Spleen (tissue), 11 donors: ENCODE data around the gene LRRC8E. TPM values are rescaled to one million over a fixed set of nuclear protein-coding genes. Genes with fewer than 3 reads are reported as not detected.

Source experiments
- DNase-seq: peaks from one replicate; pipeline ENCODE4 v3.0.0-alpha.2; 2020
- H3K27ac ChIP-seq, 8 donors: fragments of 200-600 bp; sonication (generic) in 7 of 8; 1 replicate in 4 of 8; 2 replicates in 4 of 8; pipeline versions ENCODE4 v1.5.0 to v1.8.0; 2016 to 2021; ENCODE audit warnings: inconsistent platforms in 4 of 8, mild to moderate bottlenecking in 4 of 8, moderate library complexity in 1 of 8
- H3K27me3 ChIP-seq, 7 donors: fragments of 200-600 bp; sonication (generic) in 6 of 7; replicated peaks in 1 of 7; 1 replicate in 4 of 7; 2 replicates in 3 of 7; pipeline versions ENCODE4 v1.5.0 to v1.8.0; 2016 to 2021; ENCODE audit warnings: inconsistent platforms in 3 of 7, mild to moderate bottlenecking in 1 of 7
- H3K36me3 ChIP-seq, 6 donors: fragments of 200-600 bp; sonication (generic) in 5 of 6; 1 replicate in 4 of 6; 2 replicates in 2 of 6; pipeline versions ENCODE4 v1.5.0 to v1.8.0; 2016 to 2021; ENCODE audit warnings: inconsistent platforms in 2 of 6
- H3K4me1 ChIP-seq, 6 donors: fragments of 200-600 bp; sonication (generic) in 5 of 6; 1 replicate in 3 of 6; 2 replicates in 3 of 6; pipeline versions ENCODE4 v1.5.0 to v1.8.0; 2016 to 2021; ENCODE audit warnings: inconsistent platforms in 3 of 6
- H3K4me3 ChIP-seq, 8 donors: fragments of 200-600 bp; sonication (generic) in 7 of 8; 1 replicate in 4 of 8; 2 replicates in 4 of 8; pipeline versions ENCODE4 v1.5.0 to v1.8.0; 2016 to 2021; ENCODE audit warnings: inconsistent platforms in 4 of 8, mild to moderate bottlenecking in 4 of 8, moderate library complexity in 2 of 8
- H3K9me3 ChIP-seq, 8 donors: fragments of 200-600 bp; sonication (generic) in 7 of 8; 1 replicate in 4 of 8; 2 replicates in 4 of 8; pipeline versions ENCODE4 v1.5.0 to v1.8.0; 2016 to 2021; ENCODE audit warnings: inconsistent platforms in 4 of 8
- CTCF ChIP-seq, 11 experiments: fragments of 200-600 bp in 7 of 11; fragments of 450-650 bp in 4 of 11; sonication (generic) in 4 of 11; IDR thresholded peaks in 8 of 11; conservative IDR thresholded peaks in 3 of 11; 1 replicate in 7 of 11; 2 replicates in 4 of 11; pipeline versions ENCODE4 v1.4.0 to v1.8.0; 2016 to 2021; ENCODE audit warnings: antibody characterized with exemption in 11 of 11, inconsistent platforms in 4 of 11, mild to moderate bottlenecking in 1 of 11
- POLR2A ChIP-seq, 3 donors: fragments of 450-650 bp; IDR thresholded peaks; one replicate each; pipeline ENCODE4 v1.5.1; 2017; ENCODE audit warnings: antibody characterized with exemption in 3 of 3, mild to moderate bottlenecking in 1 of 3
- POLR2AphosphoS5 ChIP-seq, 3 donors: sonication (generic); formaldehyde crosslinking; IDR thresholded peaks; one replicate each; pipeline ENCODE4 v1.5.1; 2017; ENCODE audit warnings: antibody characterized with exemption in 3 of 3
- WGBS, 5 donors: extraction: QIAGEN DNeasy Blood & Tissue Kit in 3 of 5; methylation state at CpG; one replicate each; pipeline versions ENCODE4 v1.1.5 to v1.1.7; 2013 to 2018; 5-methylcytosine and 5-hydroxymethylcytosine counted together
- intact Hi-C: fragments of 100-400 bp; cut with DNase I; formaldehyde crosslinking; loops from one replicate; pipeline ENCODE4 v1.15.0; 2023; ENCODE audit warnings: low total_unique reads
- polyA plus RNA-seq, 3 donors: library from polyadenylated mRNA; stranded (reverse); fragments of 200-250 nt; gene quantifications; one replicate each; pipeline ENCODE4 v1.2.1, GENCODE V29; 2013
- total RNA-seq, 7 donors: library from RNA; depleted of rRNA in 3 of 7; stranded (reverse); fragments of >200 nt in 3 of 7; fragmentation: NEBNext Ultra II Directional in 4 of 7; extraction: Animal tissue kit (Norgen Biotek cat#: 25700) in 4 of 7; gene quantifications; one replicate each; pipeline versions ENCODE4 v1.1.0 to v1.2.1, GENCODE V29; 2016 to 2021
- donor health status: healthy with polysubstance abuse.
- donor health status: DM: no; HTN: no; CAD: no; lungs with moderate emphysema.
- donor health status: DM: no; HTN: no; CAD: no.
- donor health status: Bipolar disorder and iron deficiency.
- donor health status: healthy.
- donor health status: DM: no; HTN: no; CAD: no.
- donor health status: DM: yes; HTN: yes; CAD: no.

Gene LRRC8E
- total and polyA plus RNA-seq, 10 donors = 0.08 to 0.37 TPM; not detected in 8

- H3K9me3 ChIP-seq = no peaks in the 10 kb centered on the region
- TF ChIP-seq CTCF (IDR thresholded peaks at IDR 0.05 in 8 of 11, conservative IDR thresholded peaks at IDR 0.05 in 3 of 11) (no peak), POLR2A (IDR thresholded peaks at IDR 0.05) (no peak), POLR2AphosphoS5 (IDR thresholded peaks at IDR 0.05) (peak in 1 of 3 donors; percentile 14)
- DNase-seq = no peak
- intact Hi-C loops = no loop called here
- H3K36me3 ChIP-seq = peaks cover 0 to 83% (median 45%) of the 10 kb centered on the region in 6 donors
- WGBS, 5 donors = 71 to 88% (median 79%) methylated on average over 14 of the region's 14 CpGs
- H3K4me3 ChIP-seq = no peak overlapping the region
- no peak overlapping the region for H3K27ac ChIP-seq
- H3K27me3 ChIP-seq = no peaks in the 10 kb centered on the region
- H3K4me1 ChIP-seq = peaks cover 10 to 76% (median 47%) of the 10 kb centered on the region in 6 donors
These were observed 19.9 kb downstream of the LRRC8E start for GRCh38 chr19:7908078-7908699.

GRCh38 chr19:7908742-7909461, 20.6 kb downstream of the LRRC8E start:
- H3K27me3 ChIP-seq = peaks cover 0 to 1% (median 0%) of the 10 kb centered on the region in 7 donors
- H3K36me3 ChIP-seq = peaks cover 0 to 90% (median 45%) of the 10 kb centered on the region in 6 donors
- intact Hi-C loops = no loop called here
- peaks cover 10 to 75% (median 46%) of the 10 kb centered on the region in 6 donors for H3K4me1 ChIP-seq
- DNase-seq = peak; percentile 76
- TF ChIP-seq POLR2AphosphoS5 (IDR thresholded peaks at IDR 0.05) (peak in 1 of 3 donors; percentile 27), POLR2A (IDR thresholded peaks at IDR 0.05) (no peak), CTCF (IDR thresholded peaks at IDR 0.05 in 8 of 11, conservative IDR thresholded peaks at IDR 0.05 in 3 of 11) (no peak)
- 82 to 94% (median 88%) methylated on average over 11 to 19 of the region's 19 CpGs for WGBS, 5 donors
- no peaks in the 10 kb centered on the region for H3K9me3 ChIP-seq
- H3K27ac ChIP-seq = no peak overlapping the region
- no peak overlapping the region for H3K4me3 ChIP-seq

- no peak overlapping the region for H3K27ac ChIP-seq
- WGBS, 5 donors = 84 to 95% (median 93%) methylated on average over 14 to 21 of the region's 21 CpGs
- H3K36me3 ChIP-seq = peaks cover 0 to 92% (median 45%) of the 10 kb centered on the region in 6 donors
- H3K9me3 ChIP-seq = no peaks in the 10 kb centered on the region
- peaks cover 9 to 70% (median 43%) of the 10 kb centered on the region in 6 donors for H3K4me1 ChIP-seq
- intact Hi-C loops = no loop called here
- no peak for TF ChIP-seq POLR2A (IDR thresholded peaks at IDR 0.05)
- TF ChIP-seq POLR2AphosphoS5 (IDR thresholded peaks at IDR 0.05) = no peak
- no peak for TF ChIP-seq CTCF (IDR thresholded peaks at IDR 0.05 in 8 of 11, conservative IDR thresholded peaks at IDR 0.05 in 3 of 11)
- peaks cover 0 to 8% (median 5%) of the 10 kb centered on the region in 7 donors for H3K27me3 ChIP-seq
- H3K4me3 ChIP-seq = no peak overlapping the region
- DNase-seq = peak; percentile 74
These were observed 21.3 kb downstream of the LRRC8E start for GRCh38 chr19:7909471-7910067.
